ENCODE measurements around the gene ZNF277.
A peak's percentile ranks its signal among the peaks of the same experiment; 100 is the strongest.

ZNF277 gene, protein sequence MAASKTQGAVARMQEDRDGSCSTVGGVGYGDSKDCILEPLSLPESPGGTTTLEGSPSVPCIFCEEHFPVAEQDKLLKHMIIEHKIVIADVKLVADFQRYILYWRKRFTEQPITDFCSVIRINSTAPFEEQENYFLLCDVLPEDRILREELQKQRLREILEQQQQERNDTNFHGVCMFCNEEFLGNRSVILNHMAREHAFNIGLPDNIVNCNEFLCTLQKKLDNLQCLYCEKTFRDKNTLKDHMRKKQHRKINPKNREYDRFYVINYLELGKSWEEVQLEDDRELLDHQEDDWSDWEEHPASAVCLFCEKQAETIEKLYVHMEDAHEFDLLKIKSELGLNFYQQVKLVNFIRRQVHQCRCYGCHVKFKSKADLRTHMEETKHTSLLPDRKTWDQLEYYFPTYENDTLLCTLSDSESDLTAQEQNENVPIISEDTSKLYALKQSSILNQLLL

DNA sequence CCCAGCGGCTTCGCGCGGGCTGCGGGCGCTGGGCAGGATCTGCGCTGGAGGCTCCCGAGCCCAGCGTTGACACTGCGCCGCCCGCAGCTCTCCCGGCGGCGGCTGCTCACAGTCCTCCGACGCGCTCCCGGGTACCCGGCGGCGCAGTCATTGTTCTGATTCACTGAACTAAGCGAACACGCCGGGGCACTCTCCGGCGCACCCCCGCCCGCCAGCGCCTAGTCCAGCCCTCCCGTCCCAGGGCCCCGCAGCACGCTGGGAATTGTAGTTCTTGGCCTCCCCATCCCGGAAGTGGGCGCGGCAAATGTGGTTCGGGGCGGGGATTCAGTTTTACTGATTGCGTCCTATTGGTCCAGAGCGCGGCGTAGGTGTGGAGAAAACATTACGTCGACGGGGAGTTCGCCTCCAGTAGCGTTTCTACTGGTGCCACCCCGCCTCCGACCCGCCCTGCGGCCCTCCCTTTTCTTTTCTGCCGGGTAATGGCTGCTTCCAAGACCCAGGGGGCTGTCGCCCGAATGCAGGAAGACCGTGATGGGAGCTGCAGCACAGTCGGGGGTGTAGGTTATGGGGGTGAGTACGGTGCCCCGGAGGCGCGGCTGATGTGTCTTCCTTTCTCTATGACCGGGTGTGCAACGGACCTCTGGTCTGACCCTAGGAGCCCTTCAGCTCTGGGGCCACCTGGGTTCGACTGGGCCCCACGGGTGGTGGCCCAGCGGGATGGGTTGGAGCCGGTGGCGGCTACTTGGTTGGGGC is at the start of gene ZNF277, which contains the start of gene DOCK4:
TSS of gene ZNF277 (plus strand) at position 458 of the 753 bp plus-strand sequence. CDS start at position 480, 22 bp downstream.
TSS of gene DOCK4 (minus strand) at position 162 of the 753 bp plus-strand sequence. CDS start 261 bp downstream, outside the sequence.
- Mint-ChIP-seq H3K27me3 (peaks cover 25% of the 10 kb centered on the region), H3K4me1 (peaks cover 46% of the 10 kb centered on the region), H3K27ac (peak within 1 kb of the TSS; percentile 94), H3K36me3 (peaks cover 2% of the 10 kb centered on the region), H3K4me3 (peak within 1 kb of the TSS; percentile 99), H3K9me3 (no peaks in the 10 kb centered on the region)

DNA sequence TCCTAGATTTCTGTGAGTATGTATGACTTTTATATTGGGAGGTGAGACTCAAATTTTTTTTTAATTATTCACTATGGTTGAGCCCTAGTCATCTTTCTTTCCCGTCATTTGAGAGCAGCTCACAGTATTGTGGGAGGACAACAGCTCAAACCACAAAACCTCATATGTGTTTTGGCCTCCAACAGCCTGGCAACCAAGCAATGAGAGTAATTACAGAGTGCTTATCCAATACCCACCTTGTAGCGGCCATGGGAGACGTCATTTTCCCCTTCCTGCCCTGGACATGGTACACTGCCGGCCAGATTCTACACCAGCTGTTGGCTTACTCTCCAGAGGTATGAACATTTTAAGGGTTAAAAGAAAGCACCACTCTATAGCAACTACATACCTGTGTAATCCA is 49.4 kb upstream of the ZNF277 start:
- Mint-ChIP-seq H3K27ac (no peak overlapping the region), H3K9me3 (no peaks in the 10 kb centered on the region), H3K4me3 (no peak overlapping the region), H3K27me3 (peaks cover 10% of the 10 kb centered on the region), H3K4me1 (no peaks in the 10 kb centered on the region), H3K36me3 (no peaks in the 10 kb centered on the region)

DNA sequence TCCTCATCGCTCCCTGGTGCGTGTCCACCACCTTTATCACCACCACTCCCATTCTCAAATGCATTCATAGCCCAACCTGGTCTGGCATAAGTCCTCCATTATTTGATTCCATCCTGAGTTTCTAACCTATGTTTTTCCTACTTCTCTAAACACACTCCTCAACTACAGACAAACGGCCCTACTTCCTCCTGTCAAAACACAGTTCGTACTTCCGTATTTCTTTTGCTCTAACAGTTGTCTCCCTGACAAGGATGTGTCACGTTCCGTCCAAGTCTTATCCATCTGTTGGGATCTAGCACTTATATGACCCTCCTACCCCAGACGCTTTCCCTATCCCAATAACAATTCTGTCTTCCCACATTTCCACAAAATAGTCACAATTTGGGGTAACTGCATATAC is 47.1 kb upstream of the ZNF277 start:
- Mint-ChIP-seq H3K27me3 (peaks cover 10% of the 10 kb centered on the region), H3K9me3 (no peaks in the 10 kb centered on the region), H3K4me1 (no peaks in the 10 kb centered on the region), H3K36me3 (no peaks in the 10 kb centered on the region), H3K27ac (no peak overlapping the region), H3K4me3 (no peak overlapping the region)

DNA sequence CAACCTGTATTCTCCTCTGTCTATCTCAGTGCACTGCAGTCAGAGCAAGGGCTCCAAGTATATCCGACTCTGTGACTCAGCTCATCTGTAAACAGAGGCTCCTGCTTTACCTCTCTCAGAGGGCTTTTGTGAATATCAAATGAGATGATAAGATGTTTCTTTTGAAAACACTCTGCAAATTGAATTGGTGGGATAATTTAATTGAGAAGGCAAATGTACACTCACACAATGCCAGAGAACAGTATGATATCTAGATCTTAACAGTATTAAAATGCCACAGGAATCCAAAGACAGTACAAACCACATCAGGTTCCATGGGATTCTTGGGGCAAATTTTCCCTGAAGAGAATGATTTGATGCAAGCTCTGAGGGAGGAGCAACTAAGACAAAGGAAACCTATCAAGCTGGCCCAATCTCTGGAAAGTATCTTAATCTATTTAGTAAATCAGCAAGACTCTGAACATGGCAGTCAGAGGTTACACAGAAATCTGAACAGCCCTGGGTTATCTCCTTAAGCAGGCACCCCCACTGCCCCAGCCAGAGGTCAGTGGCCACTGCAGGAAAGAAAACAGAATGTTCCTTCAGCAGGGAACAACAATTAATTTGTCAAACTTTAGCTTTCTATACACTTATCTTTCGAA is 46.2 kb upstream of the ZNF277 start:
- Mint-ChIP-seq H3K4me3 (no peak overlapping the region), H3K4me1 (no peaks in the 10 kb centered on the region), H3K27me3 (peaks cover 8% of the 10 kb centered on the region), H3K27ac (no peak overlapping the region), H3K36me3 (no peaks in the 10 kb centered on the region), H3K9me3 (no peaks in the 10 kb centered on the region)

DNA sequence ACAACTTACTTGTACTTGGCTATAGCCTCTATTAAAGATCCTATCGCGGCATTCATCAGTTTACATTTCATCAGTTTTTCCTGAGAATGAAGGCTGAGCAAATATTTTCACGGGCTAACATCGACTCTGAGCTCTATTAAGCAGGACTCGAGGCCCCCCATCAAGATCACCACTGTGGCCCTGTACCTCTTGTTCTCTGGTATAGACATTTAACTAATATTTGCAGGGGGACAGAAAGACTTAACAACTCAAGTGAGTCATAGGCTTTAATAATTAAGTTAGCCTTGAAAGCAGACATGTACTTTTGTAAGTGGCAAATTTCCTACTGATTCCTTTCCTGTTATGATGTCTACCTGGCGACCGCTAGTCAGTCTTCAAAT is 45.7 kb upstream of the ZNF277 start:
- H3K9me3 Mint-ChIP-seq = no peaks in the 10 kb centered on the region

DNA sequence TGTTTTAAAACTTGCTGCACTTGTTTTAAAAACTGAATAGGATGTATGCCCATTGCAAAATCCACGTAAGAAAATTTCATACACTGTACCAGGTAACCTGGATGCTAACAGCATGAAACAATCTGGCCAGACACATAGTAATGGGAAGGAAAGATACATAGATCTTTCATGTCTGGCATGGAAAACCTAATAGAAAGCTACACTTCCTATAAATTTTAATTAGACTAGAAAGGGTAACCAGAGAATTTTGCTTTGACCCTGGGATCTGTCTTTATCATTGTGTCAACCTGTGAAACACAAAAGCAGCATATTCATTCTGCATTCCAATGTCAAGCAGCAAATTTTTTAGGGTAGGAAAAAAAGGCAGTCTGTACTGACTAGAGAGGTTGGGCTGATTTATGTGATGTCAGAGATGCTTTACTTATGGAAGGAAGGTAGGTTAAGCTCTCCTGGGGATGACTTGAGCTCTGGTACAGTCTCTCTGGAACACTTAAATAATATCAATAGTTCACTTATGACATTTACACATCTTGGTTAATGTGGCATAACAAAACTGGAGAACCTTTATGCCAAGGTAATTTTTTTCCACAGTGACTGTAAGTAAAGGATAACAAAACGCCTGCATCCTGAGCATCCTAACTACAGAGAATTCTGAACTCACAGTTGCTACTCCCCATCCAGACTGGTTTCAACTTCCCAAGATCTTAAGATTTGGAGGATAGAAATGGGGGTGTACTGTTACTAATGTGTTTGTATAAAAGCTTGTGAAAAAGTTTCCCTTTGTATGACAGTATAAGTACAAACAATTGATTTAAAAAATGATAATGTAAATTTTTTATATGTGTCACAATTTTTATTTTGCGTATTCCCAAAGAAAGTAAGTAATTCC is 45.0 kb upstream of the ZNF277 start:
- Mint-ChIP-seq H3K36me3 (no peaks in the 10 kb centered on the region), H3K27me3 (peaks cover 5% of the 10 kb centered on the region), H3K4me3 (no peak overlapping the region), H3K4me1 (no peaks in the 10 kb centered on the region), H3K27ac (no peak overlapping the region), H3K9me3 (no peaks in the 10 kb centered on the region)

More for the DNA sequence above, 45.7 kb upstream of the ZNF277 start:
- Mint-ChIP-seq H3K4me1 (no peaks in the 10 kb centered on the region), H3K4me3 (no peak overlapping the region), H3K36me3 (no peaks in the 10 kb centered on the region), H3K27ac (no peak overlapping the region), H3K27me3 (peaks cover 7% of the 10 kb centered on the region)

DNA sequence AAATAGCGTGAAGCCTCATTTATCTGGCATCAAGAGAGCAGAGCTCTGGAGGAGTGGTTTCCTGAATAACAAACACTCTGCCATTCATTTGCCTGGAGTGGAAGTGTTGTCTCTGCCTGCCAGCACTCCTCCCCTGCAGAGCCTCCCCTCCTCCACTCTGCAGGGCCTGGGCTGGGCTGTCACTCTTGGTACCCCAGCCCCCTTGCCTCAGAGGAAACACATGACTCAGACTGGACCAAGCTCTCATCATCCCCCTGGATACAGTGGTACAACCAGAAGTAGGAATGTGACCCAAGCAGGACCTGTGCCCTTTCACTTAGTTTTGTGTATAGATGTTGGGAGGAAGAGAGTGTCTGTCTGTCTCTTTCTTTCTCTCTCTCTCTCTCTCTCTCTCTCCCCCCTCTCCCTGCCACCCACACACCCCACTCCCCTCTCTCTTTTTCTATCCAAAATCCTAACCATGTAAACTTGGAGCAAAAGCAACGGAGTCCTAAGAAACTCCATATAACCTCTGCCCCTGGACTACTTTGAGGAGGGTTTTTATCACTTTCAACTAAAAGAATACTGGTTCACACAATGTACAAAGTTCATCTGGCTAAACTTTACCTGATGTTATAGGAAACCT is 44.2 kb upstream of the ZNF277 start:
- Mint-ChIP-seq H3K27ac (no peak overlapping the region), H3K36me3 (no peaks in the 10 kb centered on the region), H3K9me3 (no peaks in the 10 kb centered on the region), H3K27me3 (peaks cover 2% of the 10 kb centered on the region), H3K4me1 (no peaks in the 10 kb centered on the region), H3K4me3 (no peak overlapping the region)

DNA sequence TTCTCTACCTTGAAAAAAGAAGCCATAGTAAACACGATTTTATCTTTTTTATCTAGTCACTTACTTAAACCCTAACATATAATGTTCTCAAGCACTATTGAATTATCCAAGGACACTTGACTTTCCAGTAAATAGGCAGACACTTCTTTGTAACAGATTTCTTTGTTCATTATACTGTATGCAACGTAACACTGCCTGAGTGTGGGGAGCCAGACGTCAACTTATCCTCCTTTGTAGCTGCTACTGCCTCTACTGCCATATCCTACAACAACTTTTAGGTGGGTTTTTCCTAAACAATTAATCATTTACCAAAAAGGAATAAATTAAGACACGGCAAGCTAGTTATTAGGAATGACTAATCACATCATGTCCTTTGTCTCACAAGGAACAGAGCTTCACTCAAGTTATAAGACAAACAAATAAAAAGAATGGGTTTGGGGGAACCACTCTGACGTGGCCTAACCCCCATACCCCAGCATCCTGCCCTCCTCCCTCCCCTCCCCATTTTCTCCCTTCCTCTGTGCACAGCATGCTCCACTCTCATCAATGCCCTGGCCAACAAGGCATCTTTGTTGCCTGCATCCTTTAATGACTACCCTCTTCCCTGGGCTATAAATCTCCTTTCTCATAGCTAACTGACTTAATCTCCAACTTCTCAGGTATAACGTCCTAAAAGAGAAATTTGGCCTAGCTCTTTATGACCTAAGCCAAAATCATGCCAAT is 43.5 kb upstream of the ZNF277 start:
- Mint-ChIP-seq H3K4me3 (no peak overlapping the region), H3K4me1 (no peaks in the 10 kb centered on the region), H3K27me3 (peaks cover 2% of the 10 kb centered on the region), H3K27ac (no peak overlapping the region), H3K9me3 (no peaks in the 10 kb centered on the region), H3K36me3 (no peaks in the 10 kb centered on the region)

DNA sequence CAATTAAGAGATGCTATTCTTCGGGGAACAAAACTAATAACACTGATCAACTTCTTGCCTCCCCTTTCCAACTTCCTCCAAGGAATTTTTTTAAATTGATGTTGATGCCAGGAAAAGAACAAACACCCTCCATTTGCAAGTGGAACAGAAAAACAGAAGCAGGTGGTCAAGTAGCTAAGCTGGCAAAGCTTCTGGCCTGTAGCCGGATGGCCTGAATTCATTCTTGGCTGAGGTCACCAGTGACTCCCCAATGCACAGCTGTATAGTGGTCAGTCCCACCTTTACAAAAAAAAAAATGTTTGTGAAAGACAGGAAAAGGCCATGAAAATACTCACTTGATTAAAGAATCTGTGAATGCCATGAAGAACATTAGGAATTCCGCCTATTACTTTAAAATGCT is 39.3 kb upstream of the ZNF277 start:
- H3K4me3 Mint-ChIP-seq = no peak overlapping the region
- no peak overlapping the region for H3K27ac Mint-ChIP-seq
- no peaks in the 10 kb centered on the region for H3K36me3 Mint-ChIP-seq
- no peaks in the 10 kb centered on the region for H3K9me3 Mint-ChIP-seq
- H3K27me3 Mint-ChIP-seq = peaks cover 8% of the 10 kb centered on the region
- H3K4me1 Mint-ChIP-seq = no peaks in the 10 kb centered on the region

DNA sequence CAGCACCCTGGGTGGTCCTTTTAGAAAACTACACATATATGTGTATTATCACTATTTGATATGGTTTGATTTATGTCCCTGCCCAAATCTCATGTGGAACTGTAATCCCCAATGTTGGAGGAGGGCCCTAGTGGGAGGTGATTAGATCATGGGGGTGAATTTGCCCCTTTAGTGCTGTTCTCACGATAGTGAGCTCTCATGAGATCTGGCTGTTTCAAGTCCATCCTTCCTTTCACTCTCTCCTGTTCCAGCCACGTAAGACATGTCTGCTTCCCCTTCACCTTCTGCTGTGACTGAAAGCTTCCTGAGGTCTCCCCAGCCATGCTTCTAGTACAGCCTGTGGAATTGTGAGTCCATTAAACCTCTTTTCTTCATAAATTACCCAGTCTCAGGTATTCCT is 37.6 kb upstream of the ZNF277 start:
- no peaks in the 10 kb centered on the region for H3K36me3 Mint-ChIP-seq
- H3K27ac Mint-ChIP-seq = no peak overlapping the region
- no peak overlapping the region for H3K4me3 Mint-ChIP-seq
- H3K9me3 Mint-ChIP-seq = no peaks in the 10 kb centered on the region
- peaks cover 10% of the 10 kb centered on the region for H3K27me3 Mint-ChIP-seq
- H3K4me1 Mint-ChIP-seq = no peaks in the 10 kb centered on the region

DNA sequence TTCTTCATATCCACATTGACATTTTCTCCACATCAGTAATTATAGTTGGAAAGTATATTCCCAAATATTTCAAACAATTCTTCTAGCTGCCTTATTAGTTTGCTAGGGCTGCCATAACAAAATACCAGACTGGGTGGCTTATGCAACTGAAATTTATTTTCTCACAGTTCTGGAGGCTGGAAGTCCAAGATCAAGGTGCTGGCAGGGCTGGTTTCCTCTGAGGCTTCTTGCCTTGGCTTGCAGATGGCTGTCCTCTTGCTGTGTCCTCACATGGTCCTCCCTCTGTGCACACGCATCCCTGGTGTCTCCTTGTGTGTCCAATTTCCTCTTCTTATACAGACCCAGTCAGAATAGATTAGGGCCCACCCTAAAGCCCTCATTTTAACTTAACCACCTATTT is 34.8 kb upstream of the ZNF277 start:
- Mint-ChIP-seq H3K36me3 (no peaks in the 10 kb centered on the region), H3K4me3 (no peak overlapping the region), H3K27ac (no peak overlapping the region), H3K27me3 (peaks cover 14% of the 10 kb centered on the region), H3K9me3 (no peaks in the 10 kb centered on the region), H3K4me1 (no peaks in the 10 kb centered on the region)

DNA sequence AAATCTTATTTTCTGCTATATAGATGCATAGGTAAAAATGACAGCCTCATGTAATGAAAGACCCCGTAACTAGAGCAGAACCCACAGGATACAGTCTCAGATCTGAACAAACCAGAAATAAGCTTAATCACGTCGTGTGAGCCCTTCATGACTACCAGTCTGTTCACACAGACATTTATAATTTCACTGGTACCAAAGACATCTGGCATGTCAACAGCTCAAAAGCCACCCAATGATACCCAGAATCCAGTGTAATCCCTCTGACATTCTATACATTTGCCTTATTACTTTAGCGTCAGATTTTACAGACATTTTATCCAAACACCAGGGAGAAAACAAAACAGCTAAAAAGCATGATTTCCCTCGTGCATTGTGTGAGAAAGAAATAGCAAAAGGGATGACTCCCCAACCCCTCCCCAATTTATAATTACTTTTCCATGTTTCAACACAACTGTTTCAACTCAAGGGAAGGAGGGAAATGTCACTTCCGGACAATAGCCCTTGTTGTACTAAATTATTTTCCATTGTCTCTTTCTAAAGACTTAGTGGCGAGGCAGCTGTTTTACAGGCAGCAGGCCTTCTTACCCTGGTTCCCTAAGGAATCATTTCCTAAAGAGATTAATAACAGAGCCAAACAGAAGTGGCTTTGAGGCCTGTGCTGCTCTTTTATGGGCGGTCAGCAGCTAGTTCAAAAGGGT is 33.5 kb upstream of the ZNF277 start:
- no peaks in the 10 kb centered on the region for H3K9me3 Mint-ChIP-seq
- H3K4me3 Mint-ChIP-seq = no peak overlapping the region
- H3K36me3 Mint-ChIP-seq = no peaks in the 10 kb centered on the region
- H3K27me3 Mint-ChIP-seq = peaks cover 14% of the 10 kb centered on the region
- no peak overlapping the region for H3K27ac Mint-ChIP-seq
- H3K4me1 Mint-ChIP-seq = no peaks in the 10 kb centered on the region

DNA sequence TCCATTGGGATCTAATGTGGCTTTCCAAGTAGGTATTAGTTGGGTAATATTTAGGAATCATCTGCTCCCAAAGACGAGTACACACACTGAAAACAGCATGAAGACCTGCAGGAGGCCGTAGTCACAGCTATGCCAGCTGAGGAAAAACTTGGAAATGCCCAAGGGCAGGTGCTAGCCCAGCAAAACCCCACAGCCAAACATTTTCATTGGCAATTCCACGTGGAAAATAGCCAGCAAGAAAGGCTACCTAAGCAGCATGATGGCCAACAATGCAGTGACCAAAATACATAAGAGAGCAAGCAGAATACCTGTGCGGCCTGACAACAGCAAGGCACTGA is 33.0 kb upstream of the ZNF277 start:
- Mint-ChIP-seq H3K4me1 (no peaks in the 10 kb centered on the region), H3K9me3 (no peaks in the 10 kb centered on the region), H3K36me3 (no peaks in the 10 kb centered on the region), H3K4me3 (no peak overlapping the region), H3K27me3 (peaks cover 17% of the 10 kb centered on the region), H3K27ac (no peak overlapping the region)

DNA sequence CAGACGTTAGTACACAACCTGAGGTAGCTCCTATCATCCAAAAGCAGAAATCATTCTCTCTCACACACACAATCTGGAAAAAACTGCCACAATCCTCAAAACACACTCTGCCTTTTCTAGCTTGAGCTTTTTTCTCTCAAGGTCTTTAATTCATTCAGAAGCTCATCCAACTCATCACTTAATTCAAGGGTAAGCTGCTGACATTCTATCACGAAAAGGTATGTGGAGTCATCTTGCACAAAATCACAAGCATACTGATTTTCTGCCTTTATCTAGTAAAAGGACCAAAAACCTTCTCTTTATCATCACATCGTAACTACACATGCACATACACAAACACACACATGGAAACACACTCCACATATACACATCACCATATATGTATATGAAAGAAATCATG is 32.3 kb upstream of the ZNF277 start:
- H3K27ac Mint-ChIP-seq = no peak overlapping the region
- no peaks in the 10 kb centered on the region for H3K9me3 Mint-ChIP-seq
- no peaks in the 10 kb centered on the region for H3K4me1 Mint-ChIP-seq
- no peaks in the 10 kb centered on the region for H3K36me3 Mint-ChIP-seq
- H3K27me3 Mint-ChIP-seq = peaks cover 17% of the 10 kb centered on the region
- H3K4me3 Mint-ChIP-seq = no peak overlapping the region
